NCI-H345 treated with DMSO at 0.1 percent for 48 hours (cell line): Measurements from ENCODE around the gene CCBE1.

ENCODE experiments used
- DNase-seq: peaks from one replicate; lab custom pipeline; 2025; ENCODE audit not compliant: unreplicated experiment; lab: John Stamatoyannopoulos, UW

The CCBE1 gene

DNA sequence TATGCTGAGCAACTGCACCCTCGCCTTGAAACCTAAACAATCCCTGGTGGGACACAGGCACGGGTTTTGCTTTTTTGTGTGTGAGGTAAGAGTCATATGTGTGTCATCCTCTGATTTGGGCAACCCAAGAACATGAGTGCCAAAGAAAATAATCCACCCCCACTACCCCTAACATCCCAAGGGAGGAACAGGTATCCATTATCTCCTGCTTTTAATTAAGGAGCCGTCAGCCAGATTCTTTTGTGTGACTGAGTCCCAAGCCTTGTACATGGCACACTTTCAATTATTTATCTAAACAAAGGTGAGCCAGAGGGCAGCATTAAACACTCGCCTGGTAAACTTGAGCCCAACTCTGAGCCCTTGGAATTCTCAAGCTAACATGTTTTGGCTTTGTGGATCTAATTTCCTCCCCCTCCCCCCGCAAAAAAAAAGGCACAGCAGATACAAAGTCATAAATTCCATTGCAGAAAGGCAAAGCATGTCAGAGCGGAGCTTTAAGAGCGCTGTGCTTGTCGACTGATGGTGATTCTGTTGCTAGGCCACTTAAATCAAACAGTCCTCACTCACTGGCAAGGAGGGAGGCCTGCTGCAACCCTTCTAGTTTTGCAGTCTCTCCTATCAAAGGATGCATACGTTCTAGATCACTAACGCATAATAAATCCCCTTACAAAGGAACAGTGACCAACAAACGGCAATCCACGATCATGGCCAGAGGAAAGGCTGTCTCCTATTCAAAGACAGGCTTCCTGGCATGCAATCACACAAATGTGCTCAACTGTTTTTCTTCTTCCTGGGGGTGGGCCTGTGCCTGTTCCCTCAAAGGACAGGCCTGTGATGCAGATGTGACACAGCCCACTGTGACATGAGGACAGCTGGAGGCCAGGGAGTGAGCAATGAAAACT lies 194.7 kb downstream of the CCBE1 start:
- no peak for DNase-seq

DNA sequence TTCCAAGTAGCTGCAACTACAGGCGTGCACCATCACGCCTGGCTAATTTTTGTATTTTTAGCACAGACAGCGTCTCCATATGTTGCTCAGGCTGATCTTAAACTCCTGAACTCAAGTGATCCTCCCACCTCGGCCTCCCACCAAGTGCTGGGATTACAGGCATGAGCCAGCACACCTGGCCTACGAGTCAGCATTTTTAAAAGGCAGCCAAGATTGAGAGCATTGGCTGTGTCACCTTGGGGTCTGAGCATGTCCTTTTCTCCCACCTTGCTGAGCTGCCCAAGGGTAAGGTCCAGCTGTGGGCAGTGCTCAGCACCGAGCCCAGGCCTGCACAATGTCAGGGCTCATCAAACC lies 195.3 kb downstream of the CCBE1 start:
- no peak for DNase-seq

DNA sequence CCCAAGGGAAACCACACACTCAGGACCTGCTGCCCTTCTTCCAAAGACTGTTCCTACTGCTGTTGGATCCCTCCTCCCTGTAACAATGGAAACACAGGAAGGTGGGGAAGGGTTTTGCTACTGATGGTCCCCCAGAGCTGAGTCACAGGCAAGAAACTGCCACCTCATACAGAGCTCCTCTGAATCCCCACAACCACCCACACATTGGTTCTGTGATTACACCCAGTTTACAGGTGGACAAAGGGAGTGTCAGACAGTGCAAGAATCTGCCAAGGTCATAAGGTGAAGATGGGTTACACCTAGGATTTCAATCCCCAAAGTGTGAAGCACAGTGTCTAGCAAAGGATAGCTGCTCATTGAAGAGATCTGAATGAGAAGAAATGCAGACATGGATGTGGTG lies 196.5 kb downstream of the CCBE1 start:
- no peak for DNase-seq

DNA sequence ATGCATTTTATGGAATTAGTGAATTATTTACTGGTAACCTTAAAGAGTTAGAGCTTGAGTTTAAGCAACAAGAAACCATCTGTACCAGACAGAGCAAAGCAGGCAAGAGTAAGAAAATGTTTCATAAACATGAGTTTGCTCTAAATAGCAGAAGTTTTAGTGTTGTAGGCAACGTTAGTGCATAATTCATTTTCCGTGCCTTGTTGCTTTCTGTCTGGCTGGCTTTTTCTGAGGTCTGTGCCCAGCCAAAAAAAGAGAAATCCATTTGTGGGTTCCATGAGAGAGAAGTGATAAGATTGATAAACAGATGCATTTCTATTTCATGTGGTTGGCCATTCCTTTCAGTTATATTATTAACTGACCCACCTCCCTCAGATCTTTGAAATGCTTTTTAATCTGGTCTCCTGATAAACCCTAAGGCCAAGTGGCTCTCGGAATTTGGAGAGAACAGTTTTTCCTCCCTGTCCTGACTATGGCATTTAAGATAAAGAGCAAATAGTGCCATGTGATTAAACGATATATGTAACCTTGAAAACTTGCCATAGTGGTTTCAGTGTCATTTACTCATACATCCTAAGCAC lies 198.6 kb downstream of the CCBE1 start:
- no peak for DNase-seq

DNA sequence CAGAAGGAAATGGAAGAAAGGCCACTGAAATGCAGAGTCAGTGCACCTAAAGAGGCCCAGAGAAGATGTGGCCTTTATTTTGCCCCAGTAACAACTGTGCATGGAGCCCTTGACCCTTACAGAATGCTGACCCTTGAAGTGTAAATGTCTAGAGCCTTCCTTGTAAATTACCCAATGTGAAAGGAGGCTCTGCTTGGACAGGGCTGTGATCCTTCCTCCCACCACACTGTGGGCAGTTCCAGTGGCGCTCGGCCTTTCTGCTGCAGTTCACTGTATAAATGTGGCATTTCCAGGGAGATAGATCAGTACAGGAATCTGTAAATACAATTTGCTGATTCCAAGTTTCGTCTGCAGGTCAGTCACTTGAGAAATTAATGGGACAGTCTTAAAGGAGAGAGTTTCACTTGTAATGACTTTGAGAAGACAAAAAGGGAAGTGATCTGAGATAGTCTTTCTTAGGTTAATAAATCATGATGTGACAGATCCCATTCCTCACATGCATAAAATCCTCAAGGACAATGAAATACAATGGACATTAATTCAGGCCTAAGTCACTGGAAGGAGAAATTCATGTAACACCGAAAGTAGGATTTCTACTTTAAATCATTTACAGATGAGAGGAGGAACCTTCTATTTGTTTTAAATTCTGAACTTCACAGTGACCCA lies 204.3 kb downstream of the CCBE1 start:
- DNase-seq: no peak

DNA sequence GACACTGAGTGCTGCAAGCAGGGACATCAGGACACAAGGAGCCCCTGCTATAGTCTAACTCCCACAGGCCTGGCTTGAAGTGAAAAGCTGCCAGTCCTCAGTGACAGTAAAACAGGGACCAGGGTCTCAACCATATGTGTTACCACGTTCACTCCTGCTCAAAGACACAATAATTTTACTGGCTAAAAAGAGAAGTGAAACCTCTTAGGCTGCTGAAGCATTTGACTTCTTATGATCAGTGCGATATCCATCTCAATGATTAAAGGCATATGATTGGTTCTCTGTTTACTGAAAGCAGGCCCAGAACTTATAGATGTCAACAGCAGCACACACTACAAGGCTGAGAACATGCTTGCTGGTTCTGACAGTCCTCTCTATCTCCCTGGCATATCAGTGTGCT lies 208.3 kb downstream of the CCBE1 start:
- DNase-seq: no peak

DNA sequence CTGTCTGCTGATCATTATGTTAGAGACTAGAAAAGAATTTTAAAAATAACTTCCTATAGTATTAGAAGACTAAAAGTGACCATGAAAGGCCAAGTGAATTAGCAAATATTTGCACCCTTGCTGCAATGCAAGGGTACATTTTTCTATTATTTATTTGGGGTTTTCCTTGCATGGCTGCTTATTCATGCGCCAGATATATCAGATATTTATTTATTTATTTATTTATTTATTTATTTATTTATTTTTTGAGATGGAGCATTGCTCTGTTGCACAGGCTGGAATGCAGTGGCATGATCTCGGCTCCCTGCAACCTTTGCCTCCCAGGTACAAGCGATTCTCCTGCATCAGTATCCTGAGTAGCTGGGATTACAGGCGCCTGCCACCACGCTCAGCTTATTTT lies 211.8 kb downstream of the CCBE1 start:
- no peak for DNase-seq

DNA sequence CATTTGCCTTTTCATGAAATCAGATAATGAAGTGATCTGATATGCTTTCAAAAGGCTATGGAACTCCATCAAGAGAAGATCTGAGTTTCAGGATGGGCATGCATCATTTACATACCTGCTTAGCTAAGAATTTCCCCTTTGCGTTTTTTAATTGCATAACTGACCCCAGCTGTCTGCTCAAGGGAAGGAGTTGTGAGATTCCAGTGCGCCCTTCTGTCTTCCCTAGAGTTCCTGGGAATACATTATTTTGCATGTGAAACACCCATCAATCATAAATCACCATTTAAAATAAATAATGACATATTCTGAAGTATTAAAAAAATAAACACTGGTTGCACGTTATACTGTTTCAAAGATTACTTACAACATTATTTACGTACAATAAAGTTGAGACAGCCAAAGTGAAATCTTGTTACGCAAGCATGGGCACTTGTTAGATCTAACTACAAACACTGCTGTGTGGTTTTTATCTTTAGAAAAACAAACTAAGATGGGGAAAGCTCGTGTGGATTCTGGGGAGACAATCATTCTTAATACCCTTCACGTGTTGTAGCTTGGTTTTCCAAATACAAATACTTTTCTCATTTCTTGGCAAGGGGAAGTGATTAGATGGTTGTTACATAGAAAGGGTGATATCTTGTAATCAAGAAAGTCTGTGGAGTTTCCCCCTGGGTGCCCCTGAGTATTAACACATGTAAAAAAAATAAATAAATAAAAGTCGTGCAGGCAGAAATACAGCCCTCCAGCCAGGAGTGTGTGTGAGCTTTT lies 212.5 kb downstream of the CCBE1 start:
- no peak for DNase-seq

DNA sequence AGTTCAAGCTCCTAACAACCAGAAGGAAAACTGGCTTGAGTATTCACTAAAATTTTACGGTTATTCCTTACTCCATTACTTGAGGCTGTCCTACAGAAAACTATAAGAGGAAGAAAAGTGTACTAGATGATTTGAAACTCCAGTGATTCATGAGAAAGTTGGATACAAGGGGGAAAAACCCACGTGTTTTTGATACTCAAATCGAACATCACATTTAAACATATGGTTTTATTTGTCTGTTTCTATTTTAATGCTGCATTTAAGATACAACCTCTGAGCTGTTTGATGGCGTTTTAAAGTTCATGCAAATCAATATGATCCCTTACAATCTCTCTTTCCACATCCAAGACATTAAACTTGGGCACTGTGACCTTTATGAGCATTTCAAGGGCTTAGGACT lies 213.1 kb downstream of the CCBE1 start:
- DNase-seq: no peak

DNA sequence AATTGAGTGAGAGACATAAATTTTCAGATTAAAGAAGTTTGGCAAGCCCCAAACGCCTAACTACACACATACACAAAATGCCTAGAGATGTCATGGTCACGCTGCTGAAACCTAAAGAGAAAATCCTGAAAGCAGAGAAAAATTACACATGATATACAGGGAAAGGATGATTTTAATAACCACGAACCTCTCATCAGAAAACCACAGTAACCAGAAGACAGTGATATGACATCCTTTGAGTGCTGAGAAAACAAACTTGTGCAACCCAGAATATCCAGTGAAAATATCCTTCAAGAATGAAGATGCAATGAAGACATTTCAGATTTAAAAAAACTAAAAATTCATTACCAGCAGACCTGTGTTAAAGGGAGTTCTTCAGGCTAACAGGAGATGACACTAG lies 215.8 kb downstream of the CCBE1 start:
- DNase-seq: no peak

DNA sequence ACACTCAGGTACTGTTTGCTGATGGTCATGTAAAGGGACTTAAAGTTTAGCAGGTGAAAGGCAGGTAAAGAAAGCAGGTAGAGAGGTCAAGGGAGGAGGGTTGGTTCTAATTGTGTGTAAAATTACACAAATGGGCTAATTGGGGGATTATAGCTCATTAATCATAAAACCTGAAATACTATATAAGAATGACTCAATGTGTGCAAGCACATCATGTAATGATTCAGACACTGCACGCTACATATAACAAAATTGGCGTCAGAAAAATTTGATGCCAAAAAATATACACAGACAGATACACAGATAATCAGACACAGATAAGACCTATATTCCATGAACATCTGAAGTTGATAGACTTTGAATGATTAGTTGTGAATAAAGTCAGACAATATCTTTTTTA lies 217.4 kb downstream of the CCBE1 start:
- DNase-seq: no peak

DNA sequence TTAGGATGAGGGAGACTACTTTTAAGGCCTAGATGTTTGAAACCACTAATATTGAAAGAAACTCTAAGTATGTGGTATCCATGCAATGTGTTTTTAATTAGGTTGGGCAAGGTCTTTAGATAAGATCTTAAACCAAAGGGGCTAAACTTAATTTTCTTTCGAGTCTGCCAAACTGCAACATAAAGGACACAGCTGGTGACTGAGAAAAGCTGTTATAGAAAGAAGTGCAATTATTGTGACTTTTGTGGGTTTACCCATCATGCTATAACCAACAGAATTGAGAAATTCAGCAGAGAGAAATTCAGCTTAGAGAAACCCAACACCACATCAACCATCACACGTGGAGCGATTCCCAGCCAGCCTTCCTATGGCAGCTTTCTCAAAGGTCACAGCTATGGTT lies 218.6 kb downstream of the CCBE1 start:
- no peak for DNase-seq

DNA sequence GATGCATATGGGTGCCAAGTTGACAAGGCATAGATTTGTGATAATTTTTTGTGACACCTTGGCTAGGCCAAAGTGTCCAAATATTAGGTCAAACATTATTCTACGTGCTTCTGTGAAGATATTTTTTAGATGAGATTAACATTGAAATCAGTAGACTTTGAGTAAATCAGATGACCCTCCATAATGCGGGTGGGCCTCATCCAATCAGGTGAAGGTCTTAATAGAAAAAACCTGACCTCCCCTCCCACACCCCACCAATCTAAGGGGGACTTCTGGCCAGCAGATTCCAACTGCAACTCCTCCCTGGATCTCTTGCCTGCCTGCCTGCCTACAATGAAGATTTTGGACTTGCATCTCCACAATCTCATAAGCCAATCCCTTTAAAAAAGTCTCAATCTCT lies 219.4 kb downstream of the CCBE1 start:
- no peak for DNase-seq

DNA sequence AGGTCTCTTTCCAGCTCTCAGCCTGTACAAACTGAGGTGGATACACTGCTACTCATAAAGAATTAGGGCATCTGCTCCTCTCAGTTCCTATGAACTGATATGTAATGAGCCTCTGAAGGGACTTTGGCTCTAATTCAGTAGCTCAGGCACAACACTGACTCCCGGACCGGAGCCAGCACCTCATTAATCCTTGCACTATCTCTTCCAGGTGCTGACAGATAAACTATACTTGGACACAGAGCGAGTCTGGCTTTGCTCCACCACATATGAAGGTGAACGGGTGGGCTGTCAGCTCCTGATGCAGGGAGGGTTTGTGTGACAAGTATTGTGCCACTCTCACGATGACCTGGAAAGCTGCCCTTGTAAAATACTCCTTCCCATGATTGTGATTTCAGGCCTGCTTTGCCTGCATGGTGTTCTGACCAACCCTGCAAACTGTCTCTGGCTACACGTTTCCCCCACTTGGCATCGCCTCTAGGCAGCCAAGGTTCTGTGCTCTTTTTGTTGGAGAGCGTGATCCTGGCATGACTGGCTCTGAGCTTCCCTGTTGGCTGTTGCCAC lies 226.6 kb downstream of the CCBE1 start:
- DNase-seq: no peak

DNA sequence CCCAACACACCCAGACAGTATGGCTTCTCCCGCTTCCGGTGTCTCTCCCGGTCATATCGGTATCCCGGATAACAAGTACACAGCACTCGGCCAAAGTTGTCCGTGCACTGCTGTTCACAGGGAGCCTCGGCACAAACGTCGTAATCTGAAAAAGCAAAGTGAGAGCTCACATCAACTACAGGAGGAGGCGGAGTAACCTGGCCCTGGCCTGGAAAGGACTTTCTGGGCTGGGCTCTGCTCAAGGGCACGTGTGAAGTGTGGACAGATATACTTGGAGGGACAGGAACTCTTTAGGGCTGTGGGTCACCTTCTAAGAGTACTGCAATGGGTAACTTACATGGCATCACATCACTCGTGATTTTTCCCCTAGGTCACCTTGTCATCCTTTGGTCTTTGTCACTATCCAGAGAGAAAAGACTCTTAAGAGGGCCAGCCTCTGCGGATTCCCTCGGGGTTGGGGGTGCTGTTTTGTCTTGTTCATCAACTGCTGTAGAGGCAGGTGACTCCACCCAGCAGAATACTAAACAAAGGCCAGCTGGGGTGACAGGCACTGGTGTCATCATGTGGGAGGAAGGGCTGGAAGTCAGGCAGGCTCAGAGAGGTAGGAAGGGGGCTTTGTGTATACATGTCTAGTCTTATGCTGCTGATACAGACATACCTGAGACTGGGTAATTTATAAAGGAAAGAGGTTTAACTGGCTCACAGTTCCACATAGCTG lies 227.6 kb downstream of the CCBE1 start:
- DNase-seq: no peak

DNA sequence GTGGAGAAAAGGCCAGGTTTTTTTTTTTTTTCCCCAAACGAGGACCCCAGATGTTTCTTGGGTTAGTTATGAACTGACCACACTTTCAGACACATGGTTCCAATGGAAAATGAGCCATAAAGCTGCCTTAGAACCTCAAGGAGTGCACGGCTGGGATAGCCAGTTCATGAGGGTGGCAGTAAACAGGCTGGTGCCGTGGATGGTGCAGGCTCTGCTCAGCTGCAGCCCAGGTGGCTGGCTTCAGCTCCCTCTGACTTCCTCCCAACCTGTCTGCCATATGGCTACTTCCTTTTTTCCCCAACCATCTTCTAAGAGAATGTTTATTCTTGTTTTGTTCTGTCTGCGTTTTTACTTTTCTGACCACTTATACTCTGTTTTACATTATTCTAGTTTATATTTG lies 228.4 kb downstream of the CCBE1 start:
- no peak for DNase-seq

DNA sequence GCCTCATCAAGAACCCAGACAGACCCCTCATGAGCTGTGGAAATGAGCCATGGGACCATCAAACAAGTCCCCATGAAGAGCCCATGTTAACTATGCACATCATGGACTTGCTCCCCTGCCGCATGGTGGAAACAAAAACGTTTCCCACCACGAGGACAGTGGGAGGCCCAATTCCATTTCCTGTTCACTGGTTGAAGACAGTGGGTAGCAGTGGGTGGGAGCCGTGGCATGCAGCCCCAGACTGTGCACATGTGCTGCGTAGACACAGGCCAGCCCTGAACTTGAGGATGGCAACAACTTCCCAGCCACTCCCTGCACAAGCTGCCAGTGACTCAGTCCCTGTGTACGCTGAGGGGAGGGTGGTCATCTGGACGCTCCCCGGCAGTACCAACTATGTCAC lies 229.7 kb downstream of the CCBE1 start:
- DNase-seq: no peak

DNA sequence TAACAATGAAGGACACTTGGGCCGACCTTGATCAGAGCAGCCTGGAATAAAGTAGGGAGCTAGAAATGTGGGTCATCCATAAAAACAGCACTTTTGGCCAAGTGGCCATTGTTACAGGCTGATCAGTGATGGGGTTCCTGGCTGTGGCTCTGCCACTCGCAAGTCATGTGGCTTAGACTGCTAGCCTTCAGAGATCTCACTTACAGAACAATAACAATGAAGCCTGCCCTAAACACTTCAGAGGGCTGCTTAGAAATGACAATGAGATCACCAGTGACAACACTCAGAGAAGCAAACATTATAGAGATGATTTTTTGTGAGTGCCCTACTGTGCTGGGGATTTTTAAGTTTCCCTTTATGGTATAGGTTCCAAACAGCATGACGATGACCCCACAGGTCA lies 230.2 kb downstream of the CCBE1 start:
- DNase-seq: peak; percentile 57

DNA sequence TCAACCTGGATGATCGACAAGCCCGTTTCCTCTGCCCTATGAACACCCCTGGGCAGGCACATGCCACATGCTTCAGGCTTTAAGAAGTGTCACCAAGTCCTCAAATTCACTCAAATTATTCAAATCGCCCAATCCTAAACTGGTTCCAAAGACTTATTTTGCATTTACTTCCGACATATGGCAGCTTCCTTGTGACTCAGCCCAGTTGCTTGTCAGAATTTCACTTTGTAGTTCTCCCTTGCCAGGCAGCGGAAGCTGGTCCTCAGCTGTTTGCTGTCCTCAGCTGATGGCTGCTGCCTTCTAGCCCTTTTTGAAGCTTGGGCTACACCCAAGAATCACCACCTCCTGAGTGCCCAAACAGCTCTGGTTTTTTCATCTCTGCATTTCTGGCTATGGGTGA lies 232.7 kb downstream of the CCBE1 start:
- DNase-seq: no peak

DNA sequence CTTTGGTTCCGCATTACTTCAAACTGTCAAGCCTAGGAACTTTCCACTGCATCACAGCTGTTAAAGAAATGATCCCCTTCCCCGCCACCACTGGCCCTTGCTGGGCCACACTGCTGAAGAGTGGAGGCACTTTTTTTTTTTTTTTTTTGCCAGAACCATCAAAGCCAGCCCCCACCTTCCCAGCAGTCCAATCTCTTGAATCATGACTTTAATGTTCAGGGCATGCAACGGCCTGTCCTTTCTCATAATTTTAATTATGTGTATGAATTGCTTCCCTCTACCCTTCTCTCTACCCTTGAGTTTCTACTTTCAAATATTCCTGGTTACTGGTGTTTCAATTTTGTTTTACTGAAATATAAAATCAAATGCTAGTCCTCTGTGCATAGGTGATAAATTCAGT lies 236.1 kb downstream of the CCBE1 start:
- DNase-seq: no peak

DNA sequence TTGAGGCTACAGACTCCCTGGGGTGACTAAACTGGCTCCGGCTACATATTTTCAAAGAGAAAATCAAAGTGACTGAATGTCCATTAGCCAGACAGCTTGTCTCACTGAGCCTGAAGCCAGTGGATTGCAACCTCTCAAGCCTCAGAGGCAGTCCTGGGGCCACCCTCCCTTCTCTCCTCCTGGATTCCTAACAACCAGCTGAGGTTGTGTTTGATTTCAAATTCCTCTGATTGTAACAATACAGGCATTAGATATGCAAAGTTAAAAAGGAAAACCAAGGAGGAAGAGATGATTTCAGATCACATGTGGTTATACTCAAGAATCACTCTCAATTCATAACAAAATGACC lies 237.2 kb downstream of the CCBE1 start:
- DNase-seq: no peak
